WERI-Rb-1 (cell line): Measurements from ENCODE around the gene CPPED1.

Experiments used
- DNase-seq: peaks from one replicate; pipeline ENCODE4 v3.0.0-alpha.2; 2020
- H3K27ac ChIP-seq: fragments of 250-450 bp; sonication (Bioruptor Pico); 2 replicates; pipeline ENCODE4 v1.5.1; 2020; ENCODE audit warnings: mild to moderate bottlenecking, moderate library complexity
- H3K27me3 ChIP-seq: fragments of 250-450 bp; sonication (Bioruptor Pico); 2 replicates; pipeline ENCODE4 v1.5.1; 2021; ENCODE audit warnings: mild to moderate bottlenecking, low read depth, moderate library complexity; ENCODE audit not compliant: insufficient read depth, severe bottlenecking
- H3K36me3 ChIP-seq: fragments of 250-450 bp; sonication (Bioruptor Pico); 2 replicates; pipeline ENCODE4 v1.5.1; 2020; ENCODE audit warnings: mild to moderate bottlenecking, moderate library complexity
- H3K4me3 ChIP-seq: 2 replicates; pipeline ENCODE4 v1.5.1; 2011; ENCODE audit warnings: low read depth, mild to moderate bottlenecking, control low read depth, low read length
- H3K9me3 ChIP-seq: fragments of 250-450 bp; sonication (Bioruptor Pico); 2 replicates; pipeline ENCODE4 v1.5.1; 2021; ENCODE audit warnings: mild to moderate bottlenecking, moderate library complexity; ENCODE audit not compliant: severe bottlenecking
- CTCF ChIP-seq: IDR thresholded peaks from 2 replicates; pipeline ENCODE4 v1.5.1; 2011; ENCODE audit warnings: low read depth, mild to moderate bottlenecking, control low read depth, inconsistent platforms, low read length

Gene CPPED1

DNA sequence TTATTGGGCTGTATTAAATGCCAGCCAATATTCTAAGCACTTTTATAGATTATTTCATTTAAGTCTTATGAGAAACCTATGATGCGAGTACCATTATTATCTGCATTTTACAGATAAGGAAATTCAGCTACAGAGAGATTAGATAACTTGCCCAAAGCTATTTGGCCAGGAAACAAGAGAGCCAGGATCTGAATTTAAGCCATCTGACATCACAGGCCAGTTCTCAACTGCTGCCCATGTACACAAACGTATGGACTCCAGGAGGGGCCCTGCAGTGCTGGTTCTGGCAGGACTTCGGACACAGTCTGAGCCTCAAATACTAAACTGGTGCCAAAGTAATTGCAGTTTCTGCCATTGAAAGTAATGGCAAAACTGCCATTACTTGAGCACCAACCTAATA is 40.2 kb downstream of the CPPED1 start:
- Histone ChIP-seq H3K36me3 (no peaks in the 10 kb centered on the region), H3K9me3 (no peaks in the 10 kb centered on the region), H3K27me3 (no peaks in the 10 kb centered on the region), H3K27ac (no peak overlapping the region), H3K4me3 (no peak overlapping the region)
- DNase-seq: no peak
- TF ChIP-seq CTCF: no peak

DNA sequence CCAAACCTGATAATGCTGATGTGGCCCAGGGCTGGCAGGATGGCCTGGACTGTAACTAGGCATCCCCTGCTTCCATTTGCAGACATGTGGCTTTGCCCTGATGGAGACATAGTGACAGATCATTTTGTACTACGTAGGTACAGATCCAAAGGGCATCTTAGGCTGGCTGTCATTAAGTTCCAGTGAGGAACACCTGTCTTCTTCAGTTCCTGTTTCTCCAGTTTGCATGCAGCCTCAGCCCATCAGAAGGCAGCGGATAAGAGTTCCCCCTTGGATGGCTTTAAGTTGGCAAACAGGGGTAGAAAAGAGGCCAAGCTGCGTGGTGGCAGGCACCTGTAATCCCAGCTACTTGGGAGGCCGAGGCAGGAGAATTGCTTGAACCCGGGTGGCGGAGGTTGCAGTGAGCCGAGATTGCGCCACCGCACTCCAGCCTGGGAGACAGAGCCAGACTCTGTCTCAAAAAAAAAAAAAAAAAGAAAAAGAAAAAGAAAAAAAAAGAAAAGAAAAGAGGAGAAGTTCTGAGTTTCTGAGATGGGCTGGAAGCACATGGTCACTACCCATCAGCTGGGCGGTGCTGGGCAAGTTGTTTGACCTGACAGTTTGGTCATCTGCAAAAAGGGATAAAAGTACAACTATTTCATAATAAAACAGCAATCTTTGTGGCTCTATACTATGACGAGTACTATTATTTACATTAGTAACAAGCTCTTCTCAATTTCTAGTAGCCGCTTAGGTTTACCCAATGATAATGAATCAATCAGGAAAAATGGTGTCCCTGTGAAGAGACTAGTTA is 42.7 kb downstream of the CPPED1 start:
- TF ChIP-seq CTCF: no peak
- no peak overlapping the region for H3K27ac ChIP-seq
- H3K36me3 ChIP-seq: no peaks in the 10 kb centered on the region
- no peak overlapping the region for H3K4me3 ChIP-seq
- no peaks in the 10 kb centered on the region for H3K27me3 ChIP-seq
- H3K9me3 ChIP-seq: no peaks in the 10 kb centered on the region
- DNase-seq: no peak

- TF ChIP-seq CTCF: no peak
Observed at GRCh38 chr16:12758670-12759558, 44.8 kb downstream of the CPPED1 start.

GRCh38 chr16:12758031-12758669 is 45.5 kb downstream of the CPPED1 start:
- 0 out of 2 replicates have a peak, but pooled peaks have one; percentile 6 for TF ChIP-seq CTCF
- H3K27ac ChIP-seq: peak overlapping the region; percentile 78
- peak; percentile 76 for DNase-seq
- no peaks in the 10 kb centered on the region for H3K27me3 ChIP-seq
- no peaks in the 10 kb centered on the region for H3K9me3 ChIP-seq
- no peaks in the 10 kb centered on the region for H3K36me3 ChIP-seq
- H3K4me3 ChIP-seq: no peak overlapping the region

More at GRCh38 chr16:12758670-12759558, 44.8 kb downstream of the CPPED1 start:
- H3K4me3 ChIP-seq: no peak overlapping the region
- DNase-seq: no peak
- no peaks in the 10 kb centered on the region for H3K9me3 ChIP-seq
- H3K36me3 ChIP-seq: no peaks in the 10 kb centered on the region
- peak overlapping the region; percentile 78 for H3K27ac ChIP-seq
- no peaks in the 10 kb centered on the region for H3K27me3 ChIP-seq

GRCh38 chr16:12757546-12757945 is 46.1 kb downstream of the CPPED1 start:
- no peak for TF ChIP-seq CTCF
- H3K36me3 ChIP-seq: no peaks in the 10 kb centered on the region

More at GRCh38 chr16:12757546-12757945, 46.1 kb downstream of the CPPED1 start:
- no peak for DNase-seq
- Histone ChIP-seq H3K27ac (peak overlapping the region; percentile 78), H3K4me3 (no peak overlapping the region), H3K9me3 (no peaks in the 10 kb centered on the region), H3K27me3 (no peaks in the 10 kb centered on the region)
